ENCODE measurements around the gene DSP.

The DSP gene

GRCh38 chr6:7624796-7625710 lies 83.6 kb downstream of the DSP start:
- H4K20me1 ChIP-seq (ENCODE audit: insufficient read depth, low read length): no peaks in the 10 kb centered on the region
- H3K9me2 ChIP-seq (replicated peaks; ENCODE audit: insufficient read depth, low read length): no peaks in the 10 kb centered on the region
- H3K79me2 ChIP-seq (ENCODE audit: low read length): no peaks in the 10 kb centered on the region
- no peaks in the 10 kb centered on the region for H3K9me3 ChIP-seq (replicated peaks; ENCODE audit: insufficient read depth, low read length)
- H3F3A ChIP-seq (ENCODE audit: insufficient read depth, low read length): no peaks in the 10 kb centered on the region
- H3K27ac ChIP-seq (ENCODE audit: low read length): no peak overlapping the region
- H3K27me3 ChIP-seq (replicated peaks; ENCODE audit: insufficient read depth, low read length): no peaks in the 10 kb centered on the region
- H3K9ac ChIP-seq (ENCODE audit: low read length): no peak overlapping the region
- no peak for DNase-seq
- no peak overlapping the region for H3K4me3 ChIP-seq (ENCODE audit: low read length)
- H3K4me1 ChIP-seq (ENCODE audit: low read length): no peaks in the 10 kb centered on the region
- no peak for TF ChIP-seq CTCF (IDR thresholded peaks at IDR 0.05; ENCODE audit: low read length)
- no peak for TF ChIP-seq EZH2phosphoT487 (IDR thresholded peaks at IDR 0.05; ENCODE audit: low read length)
- H3K36me3 ChIP-seq (replicated peaks; ENCODE audit: insufficient read depth, low read length): no peaks in the 10 kb centered on the region
- H2AFZ ChIP-seq (ENCODE audit: low read length): no peak overlapping the region
- no peak overlapping the region for H3K4me2 ChIP-seq (ENCODE audit: low read depth, low read length)

GRCh38 chr6:7628479-7628878 lies 87.0 kb downstream of the DSP start:
- Histone ChIP-seq H3F3A (ENCODE audit: insufficient read depth, low read length) (no peaks in the 10 kb centered on the region), H3K4me2 (ENCODE audit: low read depth, low read length) (no peak overlapping the region), H3K9me2 (replicated peaks; ENCODE audit: insufficient read depth, low read length) (no peaks in the 10 kb centered on the region), H3K36me3 (replicated peaks; ENCODE audit: insufficient read depth, low read length) (no peaks in the 10 kb centered on the region), H3K79me2 (ENCODE audit: low read length) (no peaks in the 10 kb centered on the region), H2AFZ (ENCODE audit: low read length) (no peak overlapping the region), H3K9ac (ENCODE audit: low read length) (no peak overlapping the region), H3K9me3 (replicated peaks; ENCODE audit: insufficient read depth, low read length) (no peaks in the 10 kb centered on the region), H4K20me1 (ENCODE audit: insufficient read depth, low read length) (no peaks in the 10 kb centered on the region), H3K4me1 (ENCODE audit: low read length) (no peaks in the 10 kb centered on the region), H3K27me3 (replicated peaks; ENCODE audit: insufficient read depth, low read length) (0 out of 2 replicates have a peak, but pooled peaks cover 4% of the 10 kb centered on the region), H3K4me3 (ENCODE audit: low read length) (no peak overlapping the region), H3K27ac (ENCODE audit: low read length) (no peak overlapping the region)
- TF ChIP-seq EZH2 (optimal IDR thresholded peaks at IDR 0.05; ENCODE audit: low read depth, low read length): no peak
- TF ChIP-seq CTCF (IDR thresholded peaks at IDR 0.05; ENCODE audit: low read length): no peak
- no peak for TF ChIP-seq EZH2phosphoT487 (IDR thresholded peaks at IDR 0.05; ENCODE audit: low read length)
- DNase-seq: no peak

- Histone ChIP-seq H4K20me1 (ENCODE audit: insufficient read depth, low read length) (no peaks in the 10 kb centered on the region), H3K4me3 (ENCODE audit: low read length) (no peak overlapping the region), H3K9me2 (replicated peaks; ENCODE audit: insufficient read depth, low read length) (no peaks in the 10 kb centered on the region), H3K27ac (ENCODE audit: low read length) (no peak overlapping the region), H3K4me1 (ENCODE audit: low read length) (no peaks in the 10 kb centered on the region), H3K9ac (ENCODE audit: low read length) (no peak overlapping the region), H3K9me3 (replicated peaks; ENCODE audit: insufficient read depth, low read length) (no peaks in the 10 kb centered on the region), H3K79me2 (ENCODE audit: low read length) (no peaks in the 10 kb centered on the region), H3K27me3 (replicated peaks; ENCODE audit: insufficient read depth, low read length) (0 out of 2 replicates have a peak, but pooled peaks cover 4% of the 10 kb centered on the region), H3K36me3 (replicated peaks; ENCODE audit: insufficient read depth, low read length) (no peaks in the 10 kb centered on the region), H3F3A (ENCODE audit: insufficient read depth, low read length) (no peaks in the 10 kb centered on the region), H2AFZ (ENCODE audit: low read length) (no peak overlapping the region), H3K4me2 (ENCODE audit: low read depth, low read length) (no peak overlapping the region)
- DNase-seq: no peak
- TF ChIP-seq CTCF (IDR thresholded peaks at IDR 0.05; ENCODE audit: low read length): no peak
- TF ChIP-seq EZH2 (optimal IDR thresholded peaks at IDR 0.05; ENCODE audit: low read depth, low read length): no peak
- no peak for TF ChIP-seq EZH2phosphoT487 (IDR thresholded peaks at IDR 0.05; ENCODE audit: low read length)
These were observed 87.4 kb downstream of the DSP start for GRCh38 chr6:7628909-7629308.

All from MM.1S (cell line).